Psoas muscle (tissue), 8 donors: ENCODE measurements around the gene GAB4. TPM values are rescaled to one million over a fixed set of nuclear protein-coding genes. Genes with fewer than 3 reads are reported as not detected.
"Not testable (repeated sequence)": the region's sequence is repeated elsewhere in the genome, so short reads cannot be mapped to it uniquely, and the experiment has no call there.

Experiments
- ATAC-seq, 4 donors: fragments of 200-7000 bp; cut with Tn5 transposase; one replicate each; pipeline ENCODE4 v1.9.1; 2020; ENCODE audit warnings: moderate library complexity in 3 of 4, mild to moderate bottlenecking in 2 of 4
- DNase-seq, 2 donors: peaks; one replicate each; pipeline ENCODE4 v3.0.0-alpha.2; 2020
- H3K27ac ChIP-seq: fragments of 200-600 bp; one replicate; pipeline ENCODE4 v1.8.0; 2022
- H3K27me3 ChIP-seq, 3 donors: fragments of 200-600 bp in 1 of 3; one replicate each; pipeline versions ENCODE4 v1.6.1 to v1.8.0; 2013 to 2022; ENCODE audit warnings: low read length in 2 of 3, mild to moderate bottlenecking in 2 of 3, moderate library complexity in 1 of 3; ENCODE audit not compliant: insufficient read depth in 3 of 3
- H3K36me3 ChIP-seq, 2 donors: fragments of 200-600 bp in 1 of 2; one replicate each; pipeline versions ENCODE4 v1.6.1 to v1.8.0; 2013 to 2022; ENCODE audit warnings: low read depth in 1 of 2, mild to moderate bottlenecking in 1 of 2, moderate library complexity in 1 of 2; ENCODE audit not compliant: insufficient read depth in 1 of 2
- H3K4me1 ChIP-seq: fragments of 200-600 bp; one replicate; pipeline ENCODE4 v1.8.0; 2022
- H3K4me3 ChIP-seq: fragments of 200-600 bp; one replicate; pipeline ENCODE4 v1.8.0; 2022; ENCODE audit warnings: mild to moderate bottlenecking
- H3K9me3 ChIP-seq: fragments of 200-600 bp; one replicate; pipeline ENCODE4 v1.8.0; 2022
- CTCF ChIP-seq: fragments of 200-600 bp; IDR thresholded peaks from one replicate; pipeline ENCODE4 v1.8.0; 2022; ENCODE audit warnings: antibody characterized with exemption
- WGBS, 3 donors: extraction: QIAGEN DNeasy Blood & Tissue Kit; methylation state at CpG; one replicate each; pipeline versions ENCODE4 v1.1.6 to v1.1.7; 2013; 5-methylcytosine and 5-hydroxymethylcytosine counted together
- intact Hi-C, 2 donors: fragments of 100-400 bp; cut with DNase I; formaldehyde crosslinking; loops; one replicate each; pipeline versions ENCODE4 v1.11.0 to v1.14.2; 2022
- polyA plus RNA-seq, 3 donors: library from polyadenylated mRNA; stranded (reverse); fragments of 200-250 nt; gene quantifications; one replicate each; pipeline ENCODE4 v1.2.3, GENCODE V29; 2013
- total RNA-seq, 4 donors: library from RNA; stranded (reverse); fragmentation: NEBNext Ultra II Directional in 2 of 4; extraction: Animal tissue kit (Norgen Biotek cat#: 25700) in 2 of 4; gene quantifications; one replicate each; pipeline versions ENCODE4 v1.2.1 to v1.2.4, GENCODE V29; 2021 to 2023
- donor health status: healthy with polysubstance abuse.
- donor health status: DM: no; HTN: no; CAD: no; lungs with moderate emphysema.
- donor health status: Bipolar disorder and iron deficiency.
- donor health status: healthy.
- donor health status: DM: yes; HTN: yes; CAD: no.
- donor health status: DM: no; HTN: no; CAD: no.
- donor health status: DM: no; HTN: no; CAD: no.
- donor health status: DM: yes; HTN: yes; CAD: no.

The GAB4 gene
- total and polyA plus RNA-seq, 7 donors: not detected

DNA sequence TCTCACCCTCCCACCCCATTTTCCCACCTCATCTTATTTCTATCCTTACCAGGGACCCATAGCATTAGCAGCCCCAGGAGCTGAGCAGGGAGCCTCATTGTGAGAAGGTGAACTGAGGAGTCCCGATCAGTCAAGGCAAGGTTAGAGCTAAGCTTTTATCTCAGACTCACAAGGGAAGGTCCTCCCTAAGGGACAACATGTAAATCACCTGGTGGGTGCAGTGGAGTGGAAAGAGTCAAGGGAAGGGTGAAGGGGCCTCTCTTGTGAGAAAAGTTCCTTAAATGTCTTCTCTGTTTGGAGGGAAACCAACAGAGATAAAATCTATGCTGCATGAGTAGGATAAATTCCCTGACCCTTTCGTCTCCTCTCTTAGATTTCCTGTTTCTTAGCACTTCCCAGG, 85.9 kb downstream of the GAB4 start:
- Histone ChIP-seq H3K27ac (no peak overlapping the region), H3K4me1 (no peaks in the 10 kb centered on the region), H3K27me3 (peaks cover 0 to 9% (median 4%) of the 10 kb centered on the region in 3 donors), H3K36me3 (no peaks in the 10 kb centered on the region), H3K9me3 (no peaks in the 10 kb centered on the region), H3K4me3 (no peak overlapping the region)
- DNase-seq (no peak), ATAC-seq (no peak)
- intact Hi-C loops: loop anchor here in 1 of 2 donors (10.0 kb wide), 1 partner anchor 63 kb away; no protein-coding TSS in a partner anchor
- whole genome bisulfite sequencing, 3 donors: 59 to 72% (median 67%) methylated on average over 2 of the region's 2 CpGs
- no peak for TF ChIP-seq CTCF

DNA sequence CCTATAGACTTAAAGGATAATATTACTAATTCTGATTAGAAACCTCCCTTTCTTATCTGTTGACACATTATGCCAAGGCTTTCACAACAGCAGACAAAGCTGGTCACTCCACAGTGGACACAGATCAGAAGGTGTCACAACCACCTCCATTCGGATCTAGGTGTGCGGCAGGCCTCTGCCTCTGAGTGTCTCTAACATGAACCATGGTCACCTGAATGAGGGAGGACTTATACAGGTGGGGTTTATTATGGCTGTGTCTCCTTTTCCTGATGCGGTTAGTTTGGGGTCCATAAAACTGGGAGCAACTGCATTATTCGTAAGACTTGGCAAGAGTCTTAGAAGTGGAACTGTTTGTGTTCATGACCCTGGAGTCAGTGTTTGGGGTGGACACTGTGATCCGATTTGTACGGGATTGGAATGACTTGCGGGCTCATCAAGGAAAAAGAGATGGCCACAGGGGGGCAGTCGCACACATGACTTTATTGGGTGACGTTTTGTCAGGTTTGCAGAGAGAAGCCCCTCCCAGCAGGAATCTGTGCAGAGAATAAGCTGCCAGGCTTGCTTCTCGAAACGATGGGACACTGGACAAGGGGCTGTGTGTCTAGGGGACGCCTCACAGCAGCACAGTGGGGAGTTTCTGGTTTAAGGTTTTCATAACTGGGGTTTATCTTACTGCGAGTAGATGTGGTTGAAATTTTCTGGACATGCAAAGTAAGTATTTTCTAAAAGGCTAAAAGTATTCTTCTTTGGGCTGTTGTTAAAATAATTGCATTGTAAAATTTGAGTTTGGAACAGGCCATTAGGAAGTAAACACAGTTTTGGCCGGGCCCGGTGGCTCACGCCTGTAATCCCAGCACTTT, 90.6 kb downstream of the GAB4 start:
- intact Hi-C loops: loop anchor here (2.0 kb wide), 2 partner anchors 139 to 143 kb away; no protein-coding TSS in a partner anchor
- H3K4me3 ChIP-seq: no peak overlapping the region
- peaks cover 0 to 2% (median 0%) of the 10 kb centered on the region in 3 donors for H3K27me3 ChIP-seq
- H3K9me3 ChIP-seq: no peaks in the 10 kb centered on the region
- no peak overlapping the region for H3K27ac ChIP-seq
- ATAC-seq (peak; percentile 53 to 82 (median 69)), DNase-seq (peak; percentile 57 to 71)
- peak; percentile 61 for TF ChIP-seq CTCF
- H3K4me1 ChIP-seq: no peaks in the 10 kb centered on the region
- 26 to 30% (median 30%) methylated on average over 16 of the region's 16 CpGs for WGBS, 3 donors
- no peaks in the 10 kb centered on the region for H3K36me3 ChIP-seq

- no peaks in the 10 kb centered on the region for H3K4me1 ChIP-seq
- 58 to 88% (median 82%) methylated on average over 2 of the region's 2 CpGs for WGBS, 3 donors
- no peaks in the 10 kb centered on the region for H3K36me3 ChIP-seq
- DNase-seq (no peak), ATAC-seq (no peak)
- H3K27me3 ChIP-seq: no peaks in the 10 kb centered on the region
- TF ChIP-seq CTCF: no peak
- intact Hi-C loops: loop anchor here (2.0 kb wide), 2 partner anchors 141 to 145 kb away; no protein-coding TSS in a partner anchor
- no peak overlapping the region for H3K4me3 ChIP-seq
- no peaks in the 10 kb centered on the region for H3K9me3 ChIP-seq
- no peak overlapping the region for H3K27ac ChIP-seq
These were observed 92.3 kb downstream of the GAB4 start for GRCh38 chr22:16915701-16916100.

DNA sequence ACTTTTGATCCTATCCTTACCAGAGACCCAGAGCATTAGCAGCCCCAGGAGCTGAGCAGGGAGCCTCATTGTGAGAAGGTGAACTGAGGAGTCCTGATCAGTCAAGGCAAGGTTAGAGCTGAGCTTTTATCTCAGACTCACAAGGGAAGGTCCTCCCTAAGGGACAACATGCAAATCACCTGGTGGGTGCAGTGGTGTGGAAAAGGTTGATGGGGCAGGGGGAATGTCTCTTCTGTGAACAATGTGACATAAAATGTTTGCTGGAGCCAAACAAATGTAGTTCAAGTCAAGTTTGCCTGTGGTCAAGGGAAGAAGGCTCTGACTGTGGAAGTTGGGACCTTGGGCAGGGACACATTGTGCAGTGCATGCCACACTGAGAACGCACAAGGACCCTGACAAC, 93.1 kb downstream of the GAB4 start:
- H3K36me3 ChIP-seq, H3K4me3 ChIP-seq, DNase-seq, ATAC-seq, H3K27ac ChIP-seq, intact Hi-C loops, H3K9me3 ChIP-seq, H3K4me1 ChIP-seq, H3K27me3 ChIP-seq: not testable (repeated sequence)
- 65 to 75% (median 74%) methylated on average over 1 of the region's 1 CpG for WGBS, 3 donors

DNA sequence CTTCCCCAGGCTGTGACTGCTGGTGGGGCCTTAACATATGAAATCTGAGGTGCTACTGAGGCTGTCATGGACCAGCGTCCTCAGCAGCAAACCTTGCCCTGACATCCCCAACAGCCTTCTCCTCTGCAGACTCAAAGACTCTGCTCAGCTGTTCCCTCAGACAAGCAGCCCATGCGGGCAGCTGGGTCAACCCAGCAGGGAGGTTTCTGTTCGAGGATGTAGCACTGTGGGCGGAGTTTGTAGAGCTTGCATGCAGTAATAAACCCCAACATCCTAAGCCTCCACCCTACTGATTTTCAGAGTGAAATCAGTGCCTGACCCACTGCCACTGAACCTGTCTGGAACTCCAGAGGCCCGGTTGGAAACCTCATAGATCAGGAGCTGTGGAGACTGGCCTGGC, 94.0 kb downstream of the GAB4 start:
- Histone ChIP-seq H3K36me3 (no peaks in the 10 kb centered on the region), H3K27me3 (no peaks in the 10 kb centered on the region), H3K27ac (no peak overlapping the region), H3K9me3 (no peaks in the 10 kb centered on the region), H3K4me1 (no peaks in the 10 kb centered on the region), H3K4me3 (no peak overlapping the region)
- DNase-seq (no peak), ATAC-seq (no peak)
- WGBS, 3 donors: 33 to 37% (median 37%) methylated on average over 5 of the region's 5 CpGs
- intact Hi-C loops: no loop called here
- TF ChIP-seq CTCF: no peak
